WERI-Rb-1 (cell line): ENCODE data around the gene GALNT18.

Experiments used
- DNase-seq: peaks from one replicate; pipeline ENCODE4 v3.0.0-alpha.2; 2020
- H3K27ac ChIP-seq: fragments of 250-450 bp; sonication (Bioruptor Pico); 2 replicates; pipeline ENCODE4 v1.5.1; 2020; ENCODE audit warnings: mild to moderate bottlenecking, moderate library complexity
- H3K27me3 ChIP-seq: fragments of 250-450 bp; sonication (Bioruptor Pico); 2 replicates; pipeline ENCODE4 v1.5.1; 2021; ENCODE audit warnings: mild to moderate bottlenecking, low read depth, moderate library complexity; ENCODE audit not compliant: insufficient read depth, severe bottlenecking
- H3K36me3 ChIP-seq: fragments of 250-450 bp; sonication (Bioruptor Pico); 2 replicates; pipeline ENCODE4 v1.5.1; 2020; ENCODE audit warnings: mild to moderate bottlenecking, moderate library complexity
- H3K4me3 ChIP-seq: 2 replicates; pipeline ENCODE4 v1.5.1; 2011; ENCODE audit warnings: low read depth, mild to moderate bottlenecking, control low read depth, low read length
- H3K9me3 ChIP-seq: fragments of 250-450 bp; sonication (Bioruptor Pico); 2 replicates; pipeline ENCODE4 v1.5.1; 2021; ENCODE audit warnings: mild to moderate bottlenecking, moderate library complexity; ENCODE audit not compliant: severe bottlenecking
- CTCF ChIP-seq: IDR thresholded peaks from 2 replicates; pipeline ENCODE4 v1.5.1; 2011; ENCODE audit warnings: low read depth, mild to moderate bottlenecking, control low read depth, inconsistent platforms, low read length

Gene GALNT18

GRCh38 chr11:11351042-11351586 lies 270.7 kb downstream of the GALNT18 start:
- Histone ChIP-seq H3K27ac (no peak overlapping the region), H3K4me3 (no peak overlapping the region), H3K27me3 (no peaks in the 10 kb centered on the region), H3K36me3 (no peaks in the 10 kb centered on the region), H3K9me3 (no peaks in the 10 kb centered on the region)
- no peak for TF ChIP-seq CTCF
- no peak for DNase-seq

GRCh38 chr11:11349870-11350337 lies 271.9 kb downstream of the GALNT18 start:
- Histone ChIP-seq H3K27ac (no peak overlapping the region), H3K9me3 (no peaks in the 10 kb centered on the region), H3K36me3 (no peaks in the 10 kb centered on the region), H3K27me3 (no peaks in the 10 kb centered on the region), H3K4me3 (no peak overlapping the region)
- no peak for DNase-seq
- no peak for TF ChIP-seq CTCF

- Histone ChIP-seq H3K9me3 (no peaks in the 10 kb centered on the region), H3K4me3 (no peak overlapping the region), H3K27me3 (no peaks in the 10 kb centered on the region), H3K27ac (no peak overlapping the region), H3K36me3 (no peaks in the 10 kb centered on the region)
- TF ChIP-seq CTCF: no peak
- no peak for DNase-seq
Measured at GRCh38 chr11:11349106-11349825, 272.5 kb downstream of the GALNT18 start.

GRCh38 chr11:11348303-11348702 lies 273.5 kb downstream of the GALNT18 start:
- Histone ChIP-seq H3K27me3 (no peaks in the 10 kb centered on the region), H3K4me3 (no peak overlapping the region), H3K9me3 (no peaks in the 10 kb centered on the region), H3K36me3 (no peaks in the 10 kb centered on the region), H3K27ac (no peak overlapping the region)
- no peak for DNase-seq
- TF ChIP-seq CTCF: no peak

- DNase-seq: no peak
- Histone ChIP-seq H3K9me3 (no peaks in the 10 kb centered on the region), H3K4me3 (no peak overlapping the region), H3K27me3 (no peaks in the 10 kb centered on the region), H3K36me3 (no peaks in the 10 kb centered on the region), H3K27ac (no peak overlapping the region)
- TF ChIP-seq CTCF: no peak
Measured at GRCh38 chr11:11347592-11347991, 274.2 kb downstream of the GALNT18 start.
